Keratinocyte (primary cell): ENCODE data around the gene RIT2. TPM values are rescaled to one million over a fixed set of nuclear protein-coding genes. Genes with fewer than 3 reads are reported as not detected.

ENCODE experiments used
- DNase-seq: peaks from one replicate; pipeline ENCODE4 v3.0.0-alpha.2; 2011; ENCODE audit warnings: low read depth, missing footprints, low spot score
- FAIRE-seq: peaks from 2 replicates; lab custom pipeline; 2011; peaks lifted over from hg19 to GRCh38; lab: Jason Lieb, UNC
- H2AFZ ChIP-seq: 2 replicates; pipeline ENCODE4 v1.6.0; 2012; ENCODE audit warnings: low read length, control low read depth, inconsistent platforms; ENCODE audit not compliant: control insufficient read depth
- H3K27ac ChIP-seq: 2 replicates; pipeline ENCODE4 v1.5.1; 2011; ENCODE audit warnings: low read length; ENCODE audit not compliant: control insufficient read depth, insufficient read depth
- H3K27me3 ChIP-seq: 3 replicates; pipeline ENCODE4 v1.6.0; 2011; ENCODE audit warnings: low read length; ENCODE audit not compliant: control insufficient read depth, insufficient read depth; ENCODE audit errors: extremely low read depth
- H3K36me3 ChIP-seq, 2 experiments: 2 replicates in 1 of 2; 3 replicates in 1 of 2; pipeline ENCODE4 v1.5.1; 2011; ENCODE audit warnings: low read length in 2 of 2, mild to moderate bottlenecking in 1 of 2; ENCODE audit not compliant: control insufficient read depth in 2 of 2, insufficient read depth in 2 of 2; ENCODE audit errors: extremely low read depth in 1 of 2
- H3K4me1 ChIP-seq: 3 replicates; pipeline ENCODE4 v1.5.1; 2011; ENCODE audit warnings: low read length; ENCODE audit not compliant: control insufficient read depth, insufficient read depth; ENCODE audit errors: extremely low read depth
- H3K4me2 ChIP-seq: 3 replicates; pipeline ENCODE4 v1.6.0; 2011; ENCODE audit warnings: low read depth, low read length; ENCODE audit not compliant: control insufficient read depth, insufficient read depth; ENCODE audit errors: extremely low read depth
- H3K4me3 ChIP-seq, 3 experiments: fragments of 200-600 bp in 1 of 3; sonication (generic) in 1 of 3; 2 replicates in 2 of 3; 3 replicates in 1 of 3; pipeline ENCODE4 v1.5.1; 2011 to 2016; ENCODE audit warnings: low read length in 3 of 3, mild to moderate bottlenecking in 3 of 3, control low read depth in 2 of 3, inconsistent platforms in 1 of 3, low read depth in 1 of 3, mixed read lengths in 1 of 3, mixed run types in 1 of 3, moderate library complexity in 1 of 3; ENCODE audit not compliant: control insufficient read depth in 2 of 3, insufficient read depth in 2 of 3; ENCODE audit errors: extremely low read depth in 1 of 3
- H3K79me2 ChIP-seq: 2 replicates; pipeline ENCODE4 v1.6.0; 2012; ENCODE audit warnings: low read length; ENCODE audit not compliant: control insufficient read depth, insufficient read depth
- H3K9ac ChIP-seq: 3 replicates; pipeline ENCODE4 v1.6.0; 2011; ENCODE audit warnings: low read length; ENCODE audit not compliant: control insufficient read depth, insufficient read depth; ENCODE audit errors: extremely low read depth
- H3K9me1 ChIP-seq: 3 replicates; pipeline ENCODE4 v1.6.0; 2011; ENCODE audit warnings: low read length; ENCODE audit not compliant: control insufficient read depth, insufficient read depth; ENCODE audit errors: extremely low read depth
- H3K9me3 ChIP-seq: 2 replicates; pipeline ENCODE4 v1.5.1; 2012; ENCODE audit warnings: low read depth, low read length; ENCODE audit not compliant: control insufficient read depth
- H4K20me1 ChIP-seq: 3 replicates; pipeline ENCODE4 v1.6.0; 2011; ENCODE audit warnings: low read length; ENCODE audit not compliant: control insufficient read depth, insufficient read depth; ENCODE audit errors: extremely low read depth
- EZH2 ChIP-seq: IDR thresholded peaks from one replicate; pipeline ENCODE4 v1.6.1; 2012; ENCODE audit warnings: inconsistent platforms, mild to moderate bottlenecking, low read length, moderate library complexity
- dilution Hi-C: fragments of 300-500 bp; cut with MboI; formaldehyde crosslinking; loops from one replicate; pipeline ENCODE4 v1.7.0; 2020; ENCODE audit warnings: low sequenced_read_pairs; ENCODE audit not compliant: extremely low pct_ligation_motif_present
- polyA plus RNA-seq, 5 experiments: library from polyadenylated mRNA; depleted of rRNA in 3 of 5; stranded (reverse) in 3 of 5; stranded (forward) in 1 of 5; unstranded in 1 of 5; fragments of >200 nt; gene quantifications; 1 replicate in 1 of 5; 2 replicates in 3 of 5; 3 replicates in 1 of 5; pipeline versions ENCODE4 v1.2.1 to v1.2.3, GENCODE V29; 2011 to 2012; ENCODE audit warnings: missing spikeins in 2 of 5, low read depth in 1 of 5, low replicate concordance in 1 of 5
- TF ChIP-seq, protein P1 (sequence below), 3 experiments: IDR thresholded peaks in 1 of 3; conservative IDR thresholded peaks in 1 of 3; optimal IDR thresholded peaks in 1 of 3; 2 replicates in 2 of 3; 3 replicates in 1 of 3; pipeline versions ENCODE3 to v1.5.1; 2011; ENCODE audit warnings: low read length in 3 of 3, mild to moderate bottlenecking in 3 of 3, moderate library complexity in 2 of 3, control low read depth in 1 of 3, inconsistent platforms in 1 of 3; ENCODE audit not compliant: insufficient read depth in 2 of 3; ENCODE audit errors: extremely low read depth in 1 of 3

Gene RIT2
- polyA plus RNA-seq, 1 donor (not counting 4 experiments of a cell fraction or from before 2014, with no cell fraction given), result not detected

GRCh38 chr18:42920621-42921020 is 194.9 kb downstream of the RIT2 start:
- no peaks in the 10 kb centered on the region for H3K9me3 ChIP-seq
- FAIRE-seq, result no peak
- dilution Hi-C loops, result no loop called here

DNA sequence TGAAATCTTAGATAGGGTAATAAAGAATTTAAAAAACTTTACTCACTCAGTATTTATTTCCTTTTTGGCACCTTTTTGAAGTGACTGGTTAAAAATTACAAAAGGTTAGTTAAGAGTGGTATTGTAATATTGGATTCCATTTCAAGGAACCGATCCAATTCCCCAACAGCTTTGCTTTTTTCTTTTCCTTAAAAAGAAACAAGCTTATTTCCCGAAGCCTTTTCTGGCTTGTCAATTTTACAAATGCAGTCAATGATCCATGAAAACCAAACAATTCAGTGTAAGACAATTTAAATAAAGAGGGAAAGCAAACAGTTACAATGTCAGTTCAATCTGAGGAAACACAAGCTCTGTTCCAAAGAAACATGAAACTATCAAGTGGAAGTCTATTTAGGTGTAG is 200.2 kb downstream of the RIT2 start:
- H3K9me1 ChIP-seq, result no peaks in the 10 kb centered on the region
- H3K36me3 ChIP-seq, result no peaks in the 10 kb centered on the region
- no peak overlapping the region for H3K9ac ChIP-seq
- H3K4me3 ChIP-seq, result no peak overlapping the region
- TF ChIP-seq, protein P1, sequence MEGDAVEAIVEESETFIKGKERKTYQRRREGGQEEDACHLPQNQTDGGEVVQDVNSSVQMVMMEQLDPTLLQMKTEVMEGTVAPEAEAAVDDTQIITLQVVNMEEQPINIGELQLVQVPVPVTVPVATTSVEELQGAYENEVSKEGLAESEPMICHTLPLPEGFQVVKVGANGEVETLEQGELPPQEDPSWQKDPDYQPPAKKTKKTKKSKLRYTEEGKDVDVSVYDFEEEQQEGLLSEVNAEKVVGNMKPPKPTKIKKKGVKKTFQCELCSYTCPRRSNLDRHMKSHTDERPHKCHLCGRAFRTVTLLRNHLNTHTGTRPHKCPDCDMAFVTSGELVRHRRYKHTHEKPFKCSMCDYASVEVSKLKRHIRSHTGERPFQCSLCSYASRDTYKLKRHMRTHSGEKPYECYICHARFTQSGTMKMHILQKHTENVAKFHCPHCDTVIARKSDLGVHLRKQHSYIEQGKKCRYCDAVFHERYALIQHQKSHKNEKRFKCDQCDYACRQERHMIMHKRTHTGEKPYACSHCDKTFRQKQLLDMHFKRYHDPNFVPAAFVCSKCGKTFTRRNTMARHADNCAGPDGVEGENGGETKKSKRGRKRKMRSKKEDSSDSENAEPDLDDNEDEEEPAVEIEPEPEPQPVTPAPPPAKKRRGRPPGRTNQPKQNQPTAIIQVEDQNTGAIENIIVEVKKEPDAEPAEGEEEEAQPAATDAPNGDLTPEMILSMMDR (optimal IDR thresholded peaks at IDR 0.05 in 1 of 3, IDR thresholded peaks at IDR 0.05 in 1 of 3, conservative IDR thresholded peaks at IDR 0.05 in 1 of 3; ENCODE audit: extremely low read depth in 1 of 3, insufficient read depth in 2 of 3, low read length in 3 of 3), result no peak
- TF ChIP-seq EZH2, result no peak
- no peak overlapping the region for H3K27ac ChIP-seq
- H3K27me3 ChIP-seq, result no peaks in the 10 kb centered on the region
- no peaks in the 10 kb centered on the region for H3K79me2 ChIP-seq
- H4K20me1 ChIP-seq, result no peaks in the 10 kb centered on the region
- FAIRE-seq, result no peak
- DNase-seq, result no peak
- dilution Hi-C loops, result no loop called here
- no peaks in the 10 kb centered on the region for H3K9me3 ChIP-seq
- no peaks in the 10 kb centered on the region for H3K4me1 ChIP-seq
- no peak overlapping the region for H2AFZ ChIP-seq
- no peak overlapping the region for H3K4me2 ChIP-seq

More at GRCh38 chr18:42920621-42921020, 194.9 kb downstream of the RIT2 start:
- Histone ChIP-seq H3K27me3 (no peaks in the 10 kb centered on the region), H3K9me1 (no peaks in the 10 kb centered on the region), H4K20me1 (no peaks in the 10 kb centered on the region), H3K4me2 (no peak overlapping the region), H3K36me3 (no peaks in the 10 kb centered on the region), H3K9ac (no peak overlapping the region), H3K4me3 (no peak overlapping the region), H3K79me2 (no peaks in the 10 kb centered on the region), H3K4me1 (no peaks in the 10 kb centered on the region), H2AFZ (no peak overlapping the region), H3K27ac (no peak overlapping the region)
- no peak for DNase-seq
- TF ChIP-seq EZH2, result no peak
- TF ChIP-seq, protein P1 (optimal IDR thresholded peaks at IDR 0.05 in 1 of 3, IDR thresholded peaks at IDR 0.05 in 1 of 3, conservative IDR thresholded peaks at IDR 0.05 in 1 of 3; ENCODE audit: extremely low read depth in 1 of 3, insufficient read depth in 2 of 3, low read length in 3 of 3), result no peak
